Measurements from ENCODE around the gene COMMD3.

GRCh38 chr10:22303461-22303860 lies 12.7 kb upstream of the COMMD3 start:
- TF ChIP-seq CTCF (IDR thresholded peaks at IDR 0.05; ENCODE audit: borderline replicate concordance, extremely low read depth, low read length, poor library complexity, severe bottlenecking) (no peak), EZH2 (IDR thresholded peaks at IDR 0.05; ENCODE audit: borderline replicate concordance, low read depth, low read length, severe bottlenecking) (no peak)

All from DND-41 (cell line).